Measurements from ENCODE around the gene COL15A1.
A peak's percentile ranks its signal among the peaks of the same experiment; 100 is the strongest.

COL15A1 gene

GRCh38 chr9:98974106-98974505 lies 30.4 kb downstream of the COL15A1 start:
- no peak for DNase-seq

- DNase-seq = no peak
These were observed 30.8 kb downstream of the COL15A1 start for GRCh38 chr9:98974554-98974953.

GRCh38 chr9:98974994-98975712 lies 31.4 kb downstream of the COL15A1 start:
- DNase-seq = peak; percentile 79

- DNase-seq = no peak
These were observed 32.1 kb downstream of the COL15A1 start for GRCh38 chr9:98975838-98976237.

- DNase-seq = no peak
These were observed 33.6 kb downstream of the COL15A1 start for GRCh38 chr9:98977246-98977714.

- no peak for DNase-seq
These were observed 34.1 kb downstream of the COL15A1 start for GRCh38 chr9:98977813-98978212.

GRCh38 chr9:98978231-98978681 lies 34.5 kb downstream of the COL15A1 start:
- DNase-seq = no peak

GRCh38 chr9:98980291-98980690 lies 36.6 kb downstream of the COL15A1 start:
- no peak for DNase-seq

GRCh38 chr9:98983295-98984268 lies 39.9 kb downstream of the COL15A1 start:
- DNase-seq = no peak

GRCh38 chr9:98985596-98985995 lies 41.9 kb downstream of the COL15A1 start:
- no peak for DNase-seq

GRCh38 chr9:98986866-98987651 lies 43.4 kb downstream of the COL15A1 start:
- DNase-seq = no peak

GRCh38 chr9:98989036-98990000 lies 45.6 kb downstream of the COL15A1 start:
- DNase-seq = no peak

GRCh38 chr9:98990181-98990870 lies 46.6 kb downstream of the COL15A1 start:
- DNase-seq = no peak

GRCh38 chr9:98992107-98992884 lies 48.6 kb downstream of the COL15A1 start:
- DNase-seq = no peak

- no peak for DNase-seq
These were observed 49.3 kb downstream of the COL15A1 start for GRCh38 chr9:98992885-98993569.

- peak; percentile 60 for DNase-seq
These were observed 49.9 kb downstream of the COL15A1 start for GRCh38 chr9:98993570-98993945.

GRCh38 chr9:98994172-98995058 lies 50.7 kb downstream of the COL15A1 start:
- DNase-seq = no peak

- DNase-seq = no peak
These were observed 51.5 kb downstream of the COL15A1 start for GRCh38 chr9:98995059-98995671.

Measured in stimulated activated CD4-positive, alpha-beta T cell treated with anti-CD3 and anti-CD28 coated beads, Interleukin-1b, Interleukin-23, amount 100 ng/mL, for 48 hours (primary cell).